Hepatocyte (in vitro differentiated cells): ENCODE results near the gene RETN.

Experiments used
- EZH2 ChIP-seq: fragments of 200-600 bp; sonication (generic); IDR thresholded peaks from 2 replicates; pipeline ENCODE4 v1.6.1; 2016; ENCODE audit warnings: antibody characterized with exemption, mild to moderate bottlenecking, borderline replicate concordance
- EZH2phosphoT487 ChIP-seq: fragments of 200-600 bp; sonication (generic); IDR thresholded peaks from one replicate; pipeline ENCODE4 v1.6.1; 2018; ENCODE audit warnings: antibody characterized with exemption, mild to moderate bottlenecking, low read depth, moderate library complexity; ENCODE audit not compliant: unreplicated experiment, severe bottlenecking
- TF ChIP-seq, protein P1 (sequence below): fragments of 200-600 bp; sonication (generic); IDR thresholded peaks from 2 replicates; pipeline ENCODE4 v1.5.1; 2016; ENCODE audit warnings: antibody characterized with exemption, mild to moderate bottlenecking; ENCODE audit not compliant: poor library complexity

DNA sequence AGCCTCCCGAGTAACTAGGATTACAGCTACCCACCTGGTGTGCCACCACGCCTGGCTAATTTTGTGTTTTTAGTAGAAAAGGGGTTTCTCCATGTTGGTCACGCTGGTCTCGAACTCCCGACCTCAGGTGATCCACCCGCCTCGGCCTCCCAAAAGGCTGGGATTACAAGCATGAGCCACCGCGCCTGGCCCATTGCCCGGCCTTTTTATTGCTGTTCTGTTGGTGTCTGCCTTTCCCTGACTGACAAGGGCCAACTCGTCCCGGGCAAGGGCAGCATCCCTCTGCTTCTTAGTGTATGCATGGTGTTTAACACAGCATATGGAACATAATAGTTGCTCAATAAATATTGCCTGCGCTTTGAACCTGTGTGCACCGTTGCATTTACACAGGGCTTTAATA lies 6.2 kb upstream of the RETN start:
- TF ChIP-seq, protein P1, sequence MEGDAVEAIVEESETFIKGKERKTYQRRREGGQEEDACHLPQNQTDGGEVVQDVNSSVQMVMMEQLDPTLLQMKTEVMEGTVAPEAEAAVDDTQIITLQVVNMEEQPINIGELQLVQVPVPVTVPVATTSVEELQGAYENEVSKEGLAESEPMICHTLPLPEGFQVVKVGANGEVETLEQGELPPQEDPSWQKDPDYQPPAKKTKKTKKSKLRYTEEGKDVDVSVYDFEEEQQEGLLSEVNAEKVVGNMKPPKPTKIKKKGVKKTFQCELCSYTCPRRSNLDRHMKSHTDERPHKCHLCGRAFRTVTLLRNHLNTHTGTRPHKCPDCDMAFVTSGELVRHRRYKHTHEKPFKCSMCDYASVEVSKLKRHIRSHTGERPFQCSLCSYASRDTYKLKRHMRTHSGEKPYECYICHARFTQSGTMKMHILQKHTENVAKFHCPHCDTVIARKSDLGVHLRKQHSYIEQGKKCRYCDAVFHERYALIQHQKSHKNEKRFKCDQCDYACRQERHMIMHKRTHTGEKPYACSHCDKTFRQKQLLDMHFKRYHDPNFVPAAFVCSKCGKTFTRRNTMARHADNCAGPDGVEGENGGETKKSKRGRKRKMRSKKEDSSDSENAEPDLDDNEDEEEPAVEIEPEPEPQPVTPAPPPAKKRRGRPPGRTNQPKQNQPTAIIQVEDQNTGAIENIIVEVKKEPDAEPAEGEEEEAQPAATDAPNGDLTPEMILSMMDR, result no peak
- TF ChIP-seq EZH2phosphoT487 (no peak), EZH2 (no peak)
